Measurements from ENCODE around the gene RAB23. TPM values are rescaled to one million over a fixed set of nuclear protein-coding genes. Genes with fewer than 3 reads are reported as not detected.

The RAB23 gene
- total RNA-seq, 1 donor from 2014 or later = 21.4 TPM

DNA sequence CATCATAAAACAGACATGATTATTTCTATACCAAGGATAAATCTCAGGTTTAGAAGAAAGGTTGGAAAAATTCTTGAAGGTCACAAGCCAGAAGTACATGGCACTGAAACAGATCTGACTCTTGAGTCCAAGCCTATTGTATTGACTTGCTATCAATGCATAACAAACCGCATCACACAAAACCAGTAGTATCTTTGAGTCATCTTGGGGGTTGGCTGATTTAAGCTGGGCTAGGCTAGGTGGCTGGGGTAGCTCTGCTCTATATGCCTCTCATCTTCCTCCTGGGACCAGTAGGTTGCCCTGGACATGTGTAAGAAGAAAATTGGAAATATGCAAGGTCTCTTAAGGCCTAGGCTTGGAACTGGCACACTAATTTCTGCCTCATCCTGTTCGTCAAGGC, 37.0 kb upstream of the RAB23 start:
- H3K27ac Mint-ChIP-seq (ENCODE audit: unreplicated experiment) = peak overlapping the region; percentile 79
- Histone ChIP-seq H3K4me2 (ENCODE audit: low read length) (no peak overlapping the region), H3K4me1 (ENCODE audit: insufficient read depth, low read length) (peaks cover 36% of the 10 kb centered on the region), H3K9ac (ENCODE audit: low read length) (no peak overlapping the region), H3K27me3 (ENCODE audit: insufficient read depth, low read length) (no peaks in the 10 kb centered on the region), H3K79me2 (ENCODE audit: insufficient read depth, low read length) (no peaks in the 10 kb centered on the region), H3K27ac (ENCODE audit: low read depth, low read length) (peak overlapping the region; percentile 85), H3K36me3 (ENCODE audit: insufficient read depth, low read length) (no peaks in the 10 kb centered on the region), H2AFZ (ENCODE audit: low read depth, low read length) (no peak overlapping the region), H3K9me3 (ENCODE audit: insufficient read depth, low read depth, low read length) (no peaks in the 10 kb centered on the region), H3K4me3 (ENCODE audit: insufficient read depth, low read depth, low read length) (no peak overlapping the region), H4K20me1 (ENCODE audit: insufficient read depth, low read length) (no peaks in the 10 kb centered on the region)
- FAIRE-seq = peak; percentile 20
- peaks cover 45% of the 10 kb centered on the region for H3K4me1 Mint-ChIP-seq (ENCODE audit: low read depth, unreplicated experiment)
- no peak for DNase-seq (ENCODE audit: low read depth)
- H3K9me3 Mint-ChIP-seq (ENCODE audit: unreplicated experiment) = no peaks in the 10 kb centered on the region
- no peaks in the 10 kb centered on the region for H3K36me3 Mint-ChIP-seq (ENCODE audit: low read depth, unreplicated experiment)
- H3K27me3 Mint-ChIP-seq (ENCODE audit: low read depth, unreplicated experiment) = no peaks in the 10 kb centered on the region
- H3K4me3 Mint-ChIP-seq (ENCODE audit: unreplicated experiment) = no peak overlapping the region
- TF ChIP-seq CTCF (IDR thresholded peaks at IDR 0.05; ENCODE audit: insufficient read depth, low read depth, low read length) = no peak
- no peak for TF ChIP-seq EZH2 (IDR thresholded peaks at IDR 0.05; ENCODE audit: insufficient read depth, low read length)

- peak overlapping the region; percentile 73 for H3K9ac ChIP-seq (ENCODE audit: low read length)
- peak; percentile 78 for DNase-seq (ENCODE audit: low read depth)
- no peak overlapping the region for H3K4me3 Mint-ChIP-seq (ENCODE audit: unreplicated experiment)
Measured at GRCh38 chr6:57257911-57258541, 35.9 kb upstream of the RAB23 start.

More at GRCh38 chr6:57257911-57258541, 35.9 kb upstream of the RAB23 start:
- Histone ChIP-seq H3K4me3 (ENCODE audit: insufficient read depth, low read depth, low read length) (no peak overlapping the region), H4K20me1 (ENCODE audit: insufficient read depth, low read length) (no peaks in the 10 kb centered on the region), H3K4me2 (ENCODE audit: low read length) (peak overlapping the region; percentile 63), H3K4me1 (ENCODE audit: insufficient read depth, low read length) (peaks cover 29% of the 10 kb centered on the region), H3K36me3 (ENCODE audit: insufficient read depth, low read length) (no peaks in the 10 kb centered on the region), H3K27me3 (ENCODE audit: insufficient read depth, low read length) (no peaks in the 10 kb centered on the region), H3K27ac (ENCODE audit: low read depth, low read length) (peak overlapping the region; percentile 93), H2AFZ (ENCODE audit: low read depth, low read length) (peak overlapping the region; percentile 6), H3K9me3 (ENCODE audit: insufficient read depth, low read depth, low read length) (no peaks in the 10 kb centered on the region), H3K79me2 (ENCODE audit: insufficient read depth, low read length) (no peaks in the 10 kb centered on the region)
- peaks cover 43% of the 10 kb centered on the region for H3K4me1 Mint-ChIP-seq (ENCODE audit: low read depth, unreplicated experiment)
- no peaks in the 10 kb centered on the region for H3K36me3 Mint-ChIP-seq (ENCODE audit: low read depth, unreplicated experiment)
- no peaks in the 10 kb centered on the region for H3K9me3 Mint-ChIP-seq (ENCODE audit: unreplicated experiment)
- no peak for TF ChIP-seq CTCF (IDR thresholded peaks at IDR 0.05; ENCODE audit: insufficient read depth, low read depth, low read length)
- no peak for TF ChIP-seq EZH2 (IDR thresholded peaks at IDR 0.05; ENCODE audit: insufficient read depth, low read length)
- H3K27ac Mint-ChIP-seq (ENCODE audit: unreplicated experiment) = peak overlapping the region; percentile 90
- H3K27me3 Mint-ChIP-seq (ENCODE audit: low read depth, unreplicated experiment) = no peaks in the 10 kb centered on the region
- peak; percentile 75 for FAIRE-seq
